K562 (cell line): ENCODE data around the gene TEPSIN. TPM values are rescaled to one million over a fixed set of nuclear protein-coding genes. Genes with fewer than 3 reads are reported as not detected.

Experiments used
- ATAC-seq: fragments of 200-7000 bp; cut with Tn5 transposase; 3 replicates; pipeline ENCODE4 v1.9.1; 2020; ENCODE audit warnings: moderate library complexity
- BruUV-seq: library from RNA; stranded (reverse); fragments of 400-500 nt; replicated peaks from 2 replicates; lab custom pipeline; 2021; lab: Mats Ljungman, UMichigan
- CTCF ChIA-PET: fragments of 300-600 bp; formaldehyde crosslinking; extraction: SDS; loops from one replicate; lab custom pipeline; 2021; ENCODE audit warnings: low intra/inter-chr PET ratio; lab: Yijun Ruan, JAX
- POLR2A ChIA-PET: fragments of 300-600, 350-650 bp; sonication (Branson Sonifier 250); formaldehyde crosslinking; extraction: SDS; loops from one replicate; lab custom pipeline; 2021; ENCODE audit warnings: antibody characterized with exemption, inconsistent platforms; lab: Yijun Ruan, JAX
- DNase-seq, 4 experiments: peaks; one replicate each; pipeline versions ENCODE4 v3.0.0 to v3.0.0-alpha.2; 2011 to 2018; ENCODE audit warnings: low spot score in 3 of 4, mixed read lengths in 3 of 4; ENCODE audit errors: extremely low read depth in 1 of 4
- FAIRE-seq: peaks from 2 replicates; lab custom pipeline; 2011; peaks lifted over from hg19 to GRCh38; lab: Jason Lieb, UNC
- H2AFZ ChIP-seq: 2 replicates; pipeline ENCODE4 v1.6.0; 2011; ENCODE audit warnings: low read depth, low read length, control low read depth, inconsistent platforms
- H3K27ac ChIP-seq: fragments of 200-600 bp; 3 replicates; pipeline ENCODE4 v1.8.0; 2011; ENCODE audit warnings: low read depth, mild to moderate bottlenecking, control low read depth, inconsistent platforms, low read length, moderate library complexity, mixed read lengths; ENCODE audit errors: extremely low read depth
- H3K27me3 ChIP-seq, 2 experiments: fragments of 300-600 bp in 1 of 2; 2 replicates in 1 of 2; 3 replicates in 1 of 2; pipeline versions ENCODE4 v1.6.0 to v1.8.0; 2011; ENCODE audit warnings: inconsistent platforms in 2 of 2, low read length in 2 of 2, mild to moderate bottlenecking in 1 of 2, mixed read lengths in 1 of 2, moderate library complexity in 1 of 2; ENCODE audit not compliant: control insufficient read depth in 2 of 2, insufficient read depth in 2 of 2
- H3K36me3 ChIP-seq: fragments of 300-600 bp; 3 replicates; pipeline ENCODE4 v1.8.0; 2011; ENCODE audit warnings: mild to moderate bottlenecking, low read length, inconsistent platforms; ENCODE audit not compliant: control insufficient read depth, insufficient read depth
- H3K4me1 ChIP-seq, 2 experiments: fragments of 200-600 bp in 1 of 2; replicated peaks in 1 of 2; 2 replicates in 1 of 2; 3 replicates in 1 of 2; pipeline versions ENCODE4 v1.5.1 to v1.8.0; 2011; ENCODE audit warnings: inconsistent platforms in 2 of 2, low read length in 2 of 2, mild to moderate bottlenecking in 1 of 2, mixed read lengths in 1 of 2, moderate library complexity in 1 of 2; ENCODE audit not compliant: control insufficient read depth in 2 of 2, insufficient read depth in 2 of 2
- H3K4me2 ChIP-seq: 2 replicates; pipeline ENCODE4 v1.6.1; 2011; ENCODE audit warnings: low read length, control low read depth, inconsistent platforms, mixed read lengths; ENCODE audit not compliant: insufficient read depth
- H3K4me3 ChIP-seq: fragments of 200-600 bp; sonication (generic), shearing (Covaris generic); 2 replicates; pipeline ENCODE4 v1.5.1; 2016; ENCODE audit warnings: control low read depth, inconsistent platforms
- H3K79me2 ChIP-seq: fragments of 200-600 bp; 3 replicates; pipeline ENCODE4 v1.8.0; 2011; ENCODE audit warnings: low read length, inconsistent platforms; ENCODE audit not compliant: control insufficient read depth, insufficient read depth
- H3K9ac ChIP-seq, 2 experiments: 2 replicates each; pipeline versions ENCODE4 v1.6.0 to v1.6.1; 2011; ENCODE audit warnings: low read depth in 2 of 2, low read length in 2 of 2, control low read depth in 1 of 2, inconsistent platforms in 1 of 2, mild to moderate bottlenecking in 1 of 2, mixed read lengths in 1 of 2; ENCODE audit not compliant: insufficient read depth in 1 of 2
- H3K9me1 ChIP-seq: one replicate; pipeline ENCODE4 v1.6.0; 2011; ENCODE audit warnings: inconsistent platforms, mild to moderate bottlenecking, low read length, moderate library complexity; ENCODE audit not compliant: control insufficient read depth, insufficient read depth
- H3K9me3 ChIP-seq: replicated peaks from 2 replicates; pipeline ENCODE4 v1.5.1; 2011; ENCODE audit warnings: low read depth, low read length, inconsistent platforms; ENCODE audit not compliant: control insufficient read depth, insufficient read depth
- H4K20me1 ChIP-seq: replicated peaks from 2 replicates; pipeline ENCODE4 v1.6.1; 2011; ENCODE audit warnings: low read length, inconsistent platforms, mixed read lengths; ENCODE audit not compliant: control insufficient read depth, insufficient read depth
- CBFA2T2 ChIP-seq: fragments of 450-650 bp; conservative IDR thresholded peaks from 2 replicates; pipeline ENCODE4 v1.6.1; 2017; ENCODE audit warnings: mild to moderate bottlenecking
- ELF1 ChIP-seq: fragments of 200-800 bp; sonication (Bioruptor generic); IDR thresholded peaks from 2 replicates; pipeline ENCODE4 v1.6.1; 2016; ENCODE audit warnings: missing genetic modification characterization, missing compliant biosample characterization
- EP300 ChIP-seq: IDR thresholded peaks from 2 replicates; pipeline ENCODE4 v1.6.1; 2012; ENCODE audit warnings: low read length, improper control_type of control experiment
- GTF2A2 ChIP-seq: IDR thresholded peaks from 2 replicates; pipeline ENCODE4 v1.6.1; 2016; ENCODE audit warnings: mild to moderate bottlenecking, missing genetic modification characterization, missing compliant biosample characterization
- HEY1 ChIP-seq: fragments of 250-450 bp; sonication (Bioruptor Pico); IDR thresholded peaks from 2 replicates; pipeline ENCODE4 v1.5.0; 2020; ENCODE audit warnings: mild to moderate bottlenecking, moderate library complexity, borderline replicate concordance
- HLTF ChIP-seq: fragments of 450-650 bp; IDR thresholded peaks from 2 replicates; pipeline ENCODE4 v1.6.1; 2016
- NR2C1 ChIP-seq, 2 experiments: fragments of 450-650 bp; IDR thresholded peaks; 2 replicates each; pipeline ENCODE4 v1.6.1; 2017; ENCODE audit warnings: mild to moderate bottlenecking in 2 of 2, antibody characterized with exemption in 1 of 2, inconsistent platforms in 1 of 2, missing compliant biosample characterization in 1 of 2, missing genetic modification characterization in 1 of 2
- NR3C1 ChIP-seq: sonication (generic); formaldehyde crosslinking; IDR thresholded peaks from 2 replicates; pipeline ENCODE4 v1.8.1; 2022; ENCODE audit warnings: missing genetic modification reagents
- POLR3A ChIP-seq: IDR thresholded peaks from 2 replicates; pipeline ENCODE4 v1.6.1; 2011; ENCODE audit warnings: borderline replicate concordance, mild to moderate bottlenecking, moderate library complexity; ENCODE audit not compliant: insufficient read length, insufficient read depth; ENCODE audit errors: extremely low read depth
- RB1 ChIP-seq: fragments of 450-650 bp; IDR thresholded peaks from 2 replicates; pipeline ENCODE4 v1.6.1; 2017; ENCODE audit warnings: low read depth, mild to moderate bottlenecking
- TCF3 ChIP-seq: sonication (generic); formaldehyde crosslinking; IDR thresholded peaks from 2 replicates; pipeline ENCODE4 v1.4.0; 2020; ENCODE audit warnings: mild to moderate bottlenecking, missing genetic modification reagents
- ZBTB2 ChIP-seq: fragments of 450-650 bp; IDR thresholded peaks from 2 replicates; pipeline ENCODE4 v1.6.1; 2016; ENCODE audit warnings: antibody characterized with exemption
- ZFP91 ChIP-seq: sonication (generic); formaldehyde crosslinking; IDR thresholded peaks from 2 replicates; pipeline ENCODE4 v1.8.0; 2022; ENCODE audit warnings: mild to moderate bottlenecking, missing genetic modification reagents
- ZFPM2 ChIP-seq: fragments of 250-450 bp; sonication (Bioruptor Pico); IDR thresholded peaks from 2 replicates; pipeline ENCODE4 v1.5.1; 2022; ENCODE audit warnings: mild to moderate bottlenecking
- ZNF184 ChIP-seq: sonication (generic); formaldehyde crosslinking; IDR thresholded peaks from 2 replicates; pipeline ENCODE4 v1.5.0; 2020; ENCODE audit warnings: missing genetic modification reagents
- ZNF316 ChIP-seq: fragments of 450-650 bp; IDR thresholded peaks from 2 replicates; pipeline ENCODE4 v1.6.1; 2016
- WGBS: fragments of 100-300 bp; shearing (Covaris generic); methylation state at CpG from one replicate; pipeline ENCODE4 v1.1.6; 2016; ENCODE audit warnings: low coverage, mixed read lengths; ENCODE audit not compliant: insufficient coverage; ENCODE audit errors: missing lambda C conversion rate; 5-methylcytosine and 5-hydroxymethylcytosine counted together
- in situ Hi-C: fragments of 300-500 bp; cut with MboI; formaldehyde crosslinking; loops from 4 replicates; pipeline ENCODE4 v1.15.0; 2018; ENCODE audit warnings: inconsistent platforms, mixed read lengths
- intact Hi-C: fragments of 100-400 bp; cut with micrococcal nuclease; formaldehyde crosslinking; loops from 2 replicates; pipeline ENCODE4 v1.14.2; 2022
- polyA plus RNA-seq, 8 experiments: library from polyadenylated mRNA; depleted of rRNA in 4 of 8; stranded (reverse) in 5 of 8; unstranded in 3 of 8; fragments of >200 nt; fragmentation: Nextera tagmentation in 2 of 8; fragmentation: Illumina TruSeq in 1 of 8; extraction: Ambion mirVana in 2 of 8; extraction: Trizol in 1 of 8; gene quantifications; 2 replicates each; pipeline versions ENCODE4 v1.2.1 to v1.2.3, GENCODE V29; 2011 to 2014; ENCODE audit warnings: inconsistent platforms in 1 of 8, missing spikeins in 1 of 8
- total RNA-seq, 7 experiments: library from RNA; depleted of rRNA in 6 of 7; stranded (reverse); fragments of >200 nt in 6 of 7; fragmentation: Illumina TruSeq in 2 of 7; extraction: Trizol in 2 of 7; gene quantifications; 2 replicates each; pipeline versions ENCODE4 v1.2.1 to v1.2.3, GENCODE V29; 2011 to 2021; ENCODE audit warnings: low replicate concordance in 1 of 7

Gene TEPSIN
- total and polyA plus RNA-seq, 9 of the 15 experiments (the other 6 are each of a cell fraction or from before 2014, with no cell fraction given), result 0.80 to 29.8 (median 5.3) TPM

- Histone ChIP-seq H3K79me2 (no peaks in the 10 kb centered on the region), H3K27me3 (no peaks in the 10 kb centered on the region), H3K9ac (no peak overlapping the region), H3K27ac (no peak overlapping the region), H3K36me3 (0 out of 3 replicates have a peak, but pooled peaks cover 3% of the 10 kb centered on the region), H2AFZ (no peak overlapping the region), H4K20me1 (no peaks in the 10 kb centered on the region), H3K9me3 (no peaks in the 10 kb centered on the region), H3K4me1 (peaks cover 0 to 22% of the 10 kb centered on the region in 2 experiments; a peak in 2 of 5 replicates), H3K9me1 (no peaks in the 10 kb centered on the region), H3K4me3 (no peak overlapping the region), H3K4me2 (no peak overlapping the region)
- BruUV-seq, result no TSS peak
- DNase-seq (no peak), FAIRE-seq (no peak), ATAC-seq (no peak)
- ChIA-PET POLR2A (no interaction called here), CTCF (no interaction called here)
- 90% methylated on average over 8 of the region's 8 CpGs for WGBS
- in situ Hi-C loops, result no loop called here
- no peak for TF ChIP-seq RB1
- TF ChIP-seq HEY1, result no peak
- TF ChIP-seq ZFP91 (CRISPR knock-in tag), result no peak
- TF ChIP-seq POLR3A, result no peak
- TF ChIP-seq ZNF316, result no peak
- no peak for TF ChIP-seq TCF3 (CRISPR knock-in tag)
- TF ChIP-seq ZBTB2, result no peak
- TF ChIP-seq CBFA2T2, result no peak
- TF ChIP-seq GTF2A2 (tag), result no peak
- TF ChIP-seq ELF1 (tag), result no peak
- TF ChIP-seq HLTF, result no peak
- TF ChIP-seq ZNF184, result no peak
- no peak for TF ChIP-seq NR2C1 (IDR thresholded peaks at IDR 0.05)
- no peak for TF ChIP-seq NR2C1 (tag; IDR thresholded peaks at IDR 0.05)
- TF ChIP-seq NR3C1 (CRISPR knock-in tag), result no peak
- TF ChIP-seq ZFPM2, result no peak
- TF ChIP-seq EP300, result no peak
- intact Hi-C loops, result no loop called here
Measured at GRCh38 chr17:81213978-81214377, 24.9 kb downstream of the TEPSIN start.
